NCI-H82 (cell line): Measurements from ENCODE around the gene CORO7.

Experiments
- DNase-seq: peaks from one replicate; lab custom pipeline; 2025; lab: John Stamatoyannopoulos, UW

Gene CORO7

GRCh38 chr16:4320571-4321137 is 95.7 kb downstream of the CORO7 start:
- no peak for DNase-seq

GRCh38 chr16:4319454-4320421 is 96.7 kb downstream of the CORO7 start:
- DNase-seq, result no peak

- no peak for DNase-seq
Observed at GRCh38 chr16:4318967-4319366, 97.4 kb downstream of the CORO7 start.

- DNase-seq, result peak; percentile 52
Observed at GRCh38 chr16:4318451-4318910, 97.9 kb downstream of the CORO7 start.

- peak; percentile 39 for DNase-seq
Observed at GRCh38 chr16:4317532-4318450, 98.6 kb downstream of the CORO7 start.

GRCh38 chr16:4316864-4317531 is 99.4 kb downstream of the CORO7 start:
- peak; percentile 43 for DNase-seq

- peak; percentile 54 for DNase-seq
Observed at GRCh38 chr16:4316108-4316863, 100.1 kb downstream of the CORO7 start.

- DNase-seq, result peak; percentile 94
Observed at GRCh38 chr16:4315186-4316107, 100.9 kb downstream of the CORO7 start, which contains the start of gene GLIS2. GLIS2 (plus strand) TSS chr16:4316067; CDS start chr16:4332281, 16,214 bp downstream.

- peak; percentile 75 for DNase-seq
Observed at GRCh38 chr16:4314532-4315185, 101.7 kb downstream of the CORO7 start.

- peak; percentile 57 for DNase-seq
Observed at GRCh38 chr16:4313563-4314531, 102.5 kb downstream of the CORO7 start.

- DNase-seq, result peak; percentile 76
Observed at GRCh38 chr16:4309833-4310266, 106.5 kb downstream of the CORO7 start.

- no peak for DNase-seq
Observed at GRCh38 chr16:4309102-4309832, 107.1 kb downstream of the CORO7 start.

GRCh38 chr16:4307215-4308037 is 109.0 kb downstream of the CORO7 start:
- peak; percentile 95 for DNase-seq

GRCh38 chr16:4306470-4307214 is 109.8 kb downstream of the CORO7 start:
- peak; percentile 74 for DNase-seq
